HL-60 (cell line): ENCODE measurements around the gene KDM6A.

Experiments
- CTCF ChIP-seq: IDR thresholded peaks from one replicate; pipeline ENCODE4 v1.5.1; 2011; ENCODE audit warnings: low read length, control low read depth, inconsistent platforms; ENCODE audit not compliant: insufficient read depth
- REST ChIP-seq: IDR thresholded peaks from 2 replicates; pipeline ENCODE4 v1.6.1; 2012; ENCODE audit warnings: low read depth; ENCODE audit not compliant: insufficient replicate concordance

- TF ChIP-seq CTCF: no peak
- no peak for TF ChIP-seq REST
Observed at GRCh38 chrX:44971674-44972073, 98.7 kb downstream of the KDM6A start.
